ENCODE data around the gene HPX.
A peak's percentile ranks its signal among the peaks of the same experiment; 100 is the strongest.

HPX gene

DNA sequence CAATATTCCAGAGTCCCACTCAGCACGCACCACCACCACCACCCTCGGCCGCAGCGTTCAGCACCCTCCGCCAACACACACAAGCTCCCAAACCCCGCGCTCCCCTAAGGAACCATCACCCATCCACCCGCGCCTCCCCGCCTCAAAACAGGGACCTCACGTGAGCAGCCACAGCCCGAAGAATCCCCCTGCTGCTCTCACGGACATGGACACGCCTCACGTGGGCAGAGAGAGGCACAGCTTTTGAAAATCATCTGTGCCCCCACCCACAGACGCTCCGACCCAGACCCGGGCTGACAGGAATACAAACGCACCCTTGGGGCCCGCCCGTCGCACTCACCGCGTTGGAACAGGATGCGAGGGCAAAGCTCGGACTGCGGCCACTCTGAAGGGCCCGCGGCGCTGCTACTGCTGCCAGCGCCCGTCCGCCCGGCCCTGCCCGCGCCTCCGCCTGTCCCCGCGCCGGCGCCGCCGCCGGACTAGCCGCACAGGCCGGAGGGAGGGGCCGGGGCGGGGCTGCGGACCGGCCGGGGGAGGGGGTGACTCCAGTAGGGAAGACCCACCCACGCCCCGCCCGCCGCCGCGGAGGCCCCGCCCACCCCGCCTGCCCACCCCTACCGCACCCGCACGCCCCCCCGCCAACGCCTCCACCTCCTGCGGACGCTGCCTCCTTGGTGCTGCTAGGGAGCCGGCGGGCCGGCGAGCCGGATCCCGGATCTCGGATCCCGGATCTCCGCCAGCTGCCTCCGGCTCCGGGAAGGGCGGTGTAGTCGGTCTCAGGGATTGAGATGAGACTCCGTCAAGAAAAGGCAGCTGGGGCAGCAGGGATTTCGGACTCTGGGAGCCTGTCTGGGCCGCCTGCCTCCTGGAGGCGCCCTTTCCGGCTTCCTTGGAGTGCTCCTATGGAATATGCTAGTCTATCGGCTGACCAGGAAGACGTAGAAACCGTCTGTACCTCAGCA lies 32.9 kb upstream of the HPX start, which contains the start of gene TRIM3:
TSS of gene TRIM3 (minus strand) at position 491 of the 962 bp plus-strand sequence. CDS start 8,246 bp downstream, outside the sequence.
- DNase-seq = peak; percentile 78
- peak; percentile 73 for ATAC-seq (ENCODE audit: insufficient read depth, low read depth)

DNA sequence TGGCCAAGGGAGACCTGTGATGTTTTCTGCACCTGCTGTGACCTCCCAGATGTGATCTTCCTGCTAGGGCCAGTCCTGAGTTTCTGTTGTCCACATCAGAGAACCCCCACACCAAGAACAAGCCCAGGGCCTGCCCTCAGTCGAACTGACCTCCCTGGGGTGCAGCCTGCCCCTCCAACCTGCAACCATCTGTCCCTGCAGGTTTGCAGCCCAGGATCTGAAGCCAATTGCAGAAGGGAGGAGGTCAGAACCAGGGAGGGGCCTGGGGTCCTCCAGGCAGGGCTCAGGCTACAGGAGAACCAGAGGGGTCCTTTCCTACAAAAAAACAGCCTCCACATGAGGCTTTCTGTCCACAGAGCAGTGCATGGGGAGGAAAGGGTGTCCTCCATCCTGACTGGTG lies 32.1 kb upstream of the HPX start:
- H3K9me3 ChIP-seq (ENCODE audit: insufficient read depth, low read length, severe bottlenecking) = no peaks in the 10 kb centered on the region
- TF ChIP-seq, protein P1, sequence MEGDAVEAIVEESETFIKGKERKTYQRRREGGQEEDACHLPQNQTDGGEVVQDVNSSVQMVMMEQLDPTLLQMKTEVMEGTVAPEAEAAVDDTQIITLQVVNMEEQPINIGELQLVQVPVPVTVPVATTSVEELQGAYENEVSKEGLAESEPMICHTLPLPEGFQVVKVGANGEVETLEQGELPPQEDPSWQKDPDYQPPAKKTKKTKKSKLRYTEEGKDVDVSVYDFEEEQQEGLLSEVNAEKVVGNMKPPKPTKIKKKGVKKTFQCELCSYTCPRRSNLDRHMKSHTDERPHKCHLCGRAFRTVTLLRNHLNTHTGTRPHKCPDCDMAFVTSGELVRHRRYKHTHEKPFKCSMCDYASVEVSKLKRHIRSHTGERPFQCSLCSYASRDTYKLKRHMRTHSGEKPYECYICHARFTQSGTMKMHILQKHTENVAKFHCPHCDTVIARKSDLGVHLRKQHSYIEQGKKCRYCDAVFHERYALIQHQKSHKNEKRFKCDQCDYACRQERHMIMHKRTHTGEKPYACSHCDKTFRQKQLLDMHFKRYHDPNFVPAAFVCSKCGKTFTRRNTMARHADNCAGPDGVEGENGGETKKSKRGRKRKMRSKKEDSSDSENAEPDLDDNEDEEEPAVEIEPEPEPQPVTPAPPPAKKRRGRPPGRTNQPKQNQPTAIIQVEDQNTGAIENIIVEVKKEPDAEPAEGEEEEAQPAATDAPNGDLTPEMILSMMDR (IDR thresholded peaks at IDR 0.05; ENCODE audit: borderline replicate concordance, extremely low read depth, low read length, poor library complexity, severe bottlenecking) = no peak
- TF ChIP-seq EZH2 (IDR thresholded peaks at IDR 0.05; ENCODE audit: borderline replicate concordance, low read depth, low read length, severe bottlenecking) = no peak
- H3K4me2 ChIP-seq (ENCODE audit: insufficient read depth, low read length) = peak overlapping the region; percentile 98
- H4K20me1 ChIP-seq (ENCODE audit: insufficient read depth, low read length) = 0 out of 2 replicates have a peak, but pooled peaks cover 5% of the 10 kb centered on the region
- H3K9ac ChIP-seq (ENCODE audit: low read depth, low read length) = peak overlapping the region; percentile 74; the same call in 1 of the 2 replicates
- ATAC-seq (ENCODE audit: insufficient read depth, low read depth) = no peak; the same call in 2 of the 3 replicates
- peak overlapping the region in 1 of 2 experiments; percentile 92; a peak in 2 of 4 replicates for H3K4me3 ChIP-seq (ENCODE audit: low read depth in 1 of 2, low read length in 2 of 2)
- no peak overlapping the region for H3K27ac ChIP-seq (ENCODE audit: low read length)
- no peaks in the 10 kb centered on the region for H3K27me3 ChIP-seq (ENCODE audit: insufficient read depth, low read length, poor library complexity)
- no peaks in the 10 kb centered on the region for H3K79me2 ChIP-seq (ENCODE audit: insufficient read depth, low read length)
- no peak for DNase-seq
- peaks cover 15% of the 10 kb centered on the region for H3K36me3 ChIP-seq (ENCODE audit: insufficient read depth, low read length)
- no peak overlapping the region for H2AFZ ChIP-seq (ENCODE audit: low read depth, low read length)
- peaks cover 26% of the 10 kb centered on the region for H3K4me1 ChIP-seq (ENCODE audit: insufficient read depth, low read length)

More for the DNA sequence above, 32.9 kb upstream of the HPX start, which contains the start of gene TRIM3:
- Histone ChIP-seq H2AFZ (ENCODE audit: low read depth, low read length) (peak within 1 kb of the TSS; percentile 99), H3K36me3 (ENCODE audit: insufficient read depth, low read length) (peaks cover 22% of the 10 kb centered on the region), H3K9ac (ENCODE audit: low read depth, low read length) (peak within 1 kb of the TSS; percentile 74), H3K27me3 (ENCODE audit: insufficient read depth, low read length, poor library complexity) (no peaks in the 10 kb centered on the region), H3K9me3 (ENCODE audit: insufficient read depth, low read length, severe bottlenecking) (no peaks in the 10 kb centered on the region), H3K4me1 (ENCODE audit: insufficient read depth, low read length) (peaks cover 26% of the 10 kb centered on the region), H3K4me3 (ENCODE audit: low read depth in 1 of 2, low read length in 2 of 2) (peak within 1 kb of the TSS; percentile 62 to 92), H3K4me2 (ENCODE audit: insufficient read depth, low read length) (peak within 1 kb of the TSS; percentile 98), H3K79me2 (ENCODE audit: insufficient read depth, low read length) (no peaks in the 10 kb centered on the region), H4K20me1 (ENCODE audit: insufficient read depth, low read length) (peaks cover 5% of the 10 kb centered on the region; the same call in 1 of the 2 replicates), H3K27ac (ENCODE audit: low read length) (peak within 1 kb of the TSS; percentile 65)
- TF ChIP-seq EZH2 (IDR thresholded peaks at IDR 0.05; ENCODE audit: borderline replicate concordance, low read depth, low read length, severe bottlenecking) = no peak
- TF ChIP-seq, protein P1 (IDR thresholded peaks at IDR 0.05; ENCODE audit: borderline replicate concordance, extremely low read depth, low read length, poor library complexity, severe bottlenecking) = no peak

DNA sequence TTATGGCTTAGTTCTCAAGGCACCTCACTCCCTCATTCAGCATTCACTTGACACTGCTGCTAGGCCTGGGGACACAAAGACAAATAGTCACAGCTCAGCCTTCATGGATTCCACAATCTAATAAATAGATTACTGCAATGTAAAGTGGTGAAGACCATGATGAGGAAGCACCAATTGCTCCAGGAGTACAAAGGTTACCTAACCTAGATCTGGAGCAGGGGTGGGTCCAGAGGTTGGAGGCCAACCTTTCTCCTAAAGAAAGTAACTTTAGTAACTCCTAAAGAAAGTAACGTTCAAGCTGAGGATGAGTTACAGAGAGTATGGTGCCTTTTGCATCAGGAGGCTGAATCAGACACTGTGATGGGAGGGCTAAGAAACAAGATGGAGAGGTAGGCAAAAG lies 28.8 kb upstream of the HPX start:
- Histone ChIP-seq H2AFZ (ENCODE audit: low read depth, low read length) (no peak overlapping the region), H3K4me3 (ENCODE audit: low read depth in 1 of 2, low read length in 2 of 2) (no peak overlapping the region), H3K27me3 (ENCODE audit: insufficient read depth, low read length, poor library complexity) (no peaks in the 10 kb centered on the region), H3K27ac (ENCODE audit: low read length) (no peak overlapping the region), H4K20me1 (ENCODE audit: insufficient read depth, low read length) (no peaks in the 10 kb centered on the region), H3K9me3 (ENCODE audit: insufficient read depth, low read length, severe bottlenecking) (no peaks in the 10 kb centered on the region), H3K36me3 (ENCODE audit: insufficient read depth, low read length) (0 out of 2 replicates have a peak, but pooled peaks cover 4% of the 10 kb centered on the region), H3K9ac (ENCODE audit: low read depth, low read length) (no peak overlapping the region), H3K79me2 (ENCODE audit: insufficient read depth, low read length) (no peaks in the 10 kb centered on the region), H3K4me2 (ENCODE audit: insufficient read depth, low read length) (no peak overlapping the region), H3K4me1 (ENCODE audit: insufficient read depth, low read length) (peaks cover 26% of the 10 kb centered on the region)
- no peak for ATAC-seq (ENCODE audit: insufficient read depth, low read depth)
- TF ChIP-seq EZH2 (IDR thresholded peaks at IDR 0.05; ENCODE audit: borderline replicate concordance, low read depth, low read length, severe bottlenecking) = no peak
- TF ChIP-seq, protein P1 (IDR thresholded peaks at IDR 0.05; ENCODE audit: borderline replicate concordance, extremely low read depth, low read length, poor library complexity, severe bottlenecking) = no peak
- DNase-seq = no peak

Measured in DND-41 (cell line).